Peyer's patch (tissue), 4 donors: Measurements from ENCODE around the gene PTPRS.

Experiments used
- POLR2A ChIP-seq, 2 donors: fragments of 450-650 bp; IDR thresholded peaks; one replicate each; pipeline ENCODE4 v1.5.1; 2017; ENCODE audit warnings: antibody characterized with exemption in 2 of 2, mild to moderate bottlenecking in 2 of 2, moderate library complexity in 2 of 2
- TF ChIP-seq, protein P1 (sequence below), 6 experiments: fragments of 450-650 bp in 4 of 6; fragments of 200-600 bp in 2 of 6; sonication (generic) in 1 of 6; IDR thresholded peaks; one replicate each; pipeline ENCODE4 v1.5.1; 2017 to 2019; ENCODE audit warnings: antibody characterized with exemption in 6 of 6, mild to moderate bottlenecking in 3 of 6, moderate library complexity in 1 of 6

DNA sequence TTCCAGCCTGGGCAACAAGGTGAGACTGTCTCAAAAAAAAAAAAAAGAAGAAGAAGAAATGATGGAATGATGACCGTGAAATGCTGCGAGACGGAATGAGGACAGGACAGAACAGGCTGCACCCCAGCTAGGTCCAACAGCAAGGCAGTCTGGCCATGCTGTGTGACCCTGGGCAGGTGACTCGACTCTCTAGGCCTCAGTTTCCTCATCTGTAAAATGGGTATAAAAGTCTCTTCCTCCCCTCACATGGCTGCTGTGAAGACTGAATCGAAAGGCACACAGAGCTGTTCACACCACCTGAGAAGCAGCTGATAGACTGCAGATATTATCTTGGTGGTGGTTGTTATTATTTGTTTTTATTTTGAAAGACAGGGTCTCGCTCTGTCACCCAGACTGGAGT, 22.3 kb downstream of the PTPRS start:
- TF ChIP-seq, protein P1, sequence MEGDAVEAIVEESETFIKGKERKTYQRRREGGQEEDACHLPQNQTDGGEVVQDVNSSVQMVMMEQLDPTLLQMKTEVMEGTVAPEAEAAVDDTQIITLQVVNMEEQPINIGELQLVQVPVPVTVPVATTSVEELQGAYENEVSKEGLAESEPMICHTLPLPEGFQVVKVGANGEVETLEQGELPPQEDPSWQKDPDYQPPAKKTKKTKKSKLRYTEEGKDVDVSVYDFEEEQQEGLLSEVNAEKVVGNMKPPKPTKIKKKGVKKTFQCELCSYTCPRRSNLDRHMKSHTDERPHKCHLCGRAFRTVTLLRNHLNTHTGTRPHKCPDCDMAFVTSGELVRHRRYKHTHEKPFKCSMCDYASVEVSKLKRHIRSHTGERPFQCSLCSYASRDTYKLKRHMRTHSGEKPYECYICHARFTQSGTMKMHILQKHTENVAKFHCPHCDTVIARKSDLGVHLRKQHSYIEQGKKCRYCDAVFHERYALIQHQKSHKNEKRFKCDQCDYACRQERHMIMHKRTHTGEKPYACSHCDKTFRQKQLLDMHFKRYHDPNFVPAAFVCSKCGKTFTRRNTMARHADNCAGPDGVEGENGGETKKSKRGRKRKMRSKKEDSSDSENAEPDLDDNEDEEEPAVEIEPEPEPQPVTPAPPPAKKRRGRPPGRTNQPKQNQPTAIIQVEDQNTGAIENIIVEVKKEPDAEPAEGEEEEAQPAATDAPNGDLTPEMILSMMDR (IDR thresholded peaks at IDR 0.05) = no peak
- no peak for TF ChIP-seq POLR2A (IDR thresholded peaks at IDR 0.05)
